Peyer's patch (tissue), 4 donors: ENCODE results near the gene STAM.

Experiments
- POLR2A ChIP-seq, 2 donors: fragments of 450-650 bp; IDR thresholded peaks; one replicate each; pipeline ENCODE4 v1.5.1; 2017; ENCODE audit warnings: antibody characterized with exemption in 2 of 2, mild to moderate bottlenecking in 2 of 2, moderate library complexity in 2 of 2
- TF ChIP-seq, protein P1 (sequence below), 6 experiments: fragments of 450-650 bp in 4 of 6; fragments of 200-600 bp in 2 of 6; sonication (generic) in 1 of 6; IDR thresholded peaks; one replicate each; pipeline ENCODE4 v1.5.1; 2017 to 2019; ENCODE audit warnings: antibody characterized with exemption in 6 of 6, mild to moderate bottlenecking in 3 of 6, moderate library complexity in 1 of 6

GRCh38 chr10:17712717-17713471, 68.9 kb downstream of the STAM start:
- TF ChIP-seq, protein P1, sequence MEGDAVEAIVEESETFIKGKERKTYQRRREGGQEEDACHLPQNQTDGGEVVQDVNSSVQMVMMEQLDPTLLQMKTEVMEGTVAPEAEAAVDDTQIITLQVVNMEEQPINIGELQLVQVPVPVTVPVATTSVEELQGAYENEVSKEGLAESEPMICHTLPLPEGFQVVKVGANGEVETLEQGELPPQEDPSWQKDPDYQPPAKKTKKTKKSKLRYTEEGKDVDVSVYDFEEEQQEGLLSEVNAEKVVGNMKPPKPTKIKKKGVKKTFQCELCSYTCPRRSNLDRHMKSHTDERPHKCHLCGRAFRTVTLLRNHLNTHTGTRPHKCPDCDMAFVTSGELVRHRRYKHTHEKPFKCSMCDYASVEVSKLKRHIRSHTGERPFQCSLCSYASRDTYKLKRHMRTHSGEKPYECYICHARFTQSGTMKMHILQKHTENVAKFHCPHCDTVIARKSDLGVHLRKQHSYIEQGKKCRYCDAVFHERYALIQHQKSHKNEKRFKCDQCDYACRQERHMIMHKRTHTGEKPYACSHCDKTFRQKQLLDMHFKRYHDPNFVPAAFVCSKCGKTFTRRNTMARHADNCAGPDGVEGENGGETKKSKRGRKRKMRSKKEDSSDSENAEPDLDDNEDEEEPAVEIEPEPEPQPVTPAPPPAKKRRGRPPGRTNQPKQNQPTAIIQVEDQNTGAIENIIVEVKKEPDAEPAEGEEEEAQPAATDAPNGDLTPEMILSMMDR (IDR thresholded peaks at IDR 0.05) = no peak
- TF ChIP-seq POLR2A (IDR thresholded peaks at IDR 0.05) = no peak
